H9 (cell line): ENCODE measurements around the gene PTGER2. TPM values are rescaled to one million over a fixed set of nuclear protein-coding genes. Genes with fewer than 3 reads are reported as not detected.

ENCODE experiments used
- DNase-seq: peaks from one replicate; pipeline ENCODE4 v3.0.0-alpha.2; 2017
- H2AFZ ChIP-seq: one replicate; pipeline ENCODE4 v1.6.1; 2013; ENCODE audit warnings: mild to moderate bottlenecking, low read length, control low read depth, moderate library complexity
- H2AK5ac ChIP-seq: 2 replicates; pipeline ENCODE4 v1.6.1; 2013; ENCODE audit warnings: low read length, control low read depth, mixed read lengths; ENCODE audit not compliant: insufficient read length
- H2BK120ac ChIP-seq: one replicate; pipeline ENCODE4 v1.6.1; 2013; ENCODE audit warnings: low read depth, mild to moderate bottlenecking, low read length, control low read depth, inconsistent platforms; ENCODE audit not compliant: poor library complexity, severe bottlenecking
- H2BK12ac ChIP-seq: 2 replicates; pipeline ENCODE4 v1.6.1; 2013; ENCODE audit warnings: low read length, control low read depth, mixed read lengths, low read depth; ENCODE audit not compliant: insufficient read length
- H2BK15ac ChIP-seq: 2 replicates; pipeline ENCODE4 v1.6.1; 2013; ENCODE audit warnings: low read depth, low read length, control low read depth
- H2BK20ac ChIP-seq: one replicate; pipeline ENCODE4 v1.6.1; 2013; ENCODE audit warnings: low read depth, mild to moderate bottlenecking, low read length, control low read depth, inconsistent platforms; ENCODE audit not compliant: poor library complexity, severe bottlenecking
- H2BK5ac ChIP-seq: 2 replicates; pipeline ENCODE4 v1.6.1; 2013; ENCODE audit warnings: low read length, control low read depth, mixed read lengths; ENCODE audit not compliant: insufficient read length
- H3K14ac ChIP-seq: 2 replicates; pipeline ENCODE4 v1.6.1; 2013; ENCODE audit warnings: low read length, control low read depth; ENCODE audit not compliant: insufficient read depth
- H3K18ac ChIP-seq: 2 replicates; pipeline ENCODE4 v1.6.1; 2013; ENCODE audit warnings: low read depth, mild to moderate bottlenecking, mixed read lengths, low read length, control low read depth; ENCODE audit not compliant: insufficient read length
- H3K23ac ChIP-seq: 2 replicates; pipeline ENCODE4 v1.6.1; 2013; ENCODE audit warnings: low read length, control low read depth, mixed read lengths, low read depth; ENCODE audit not compliant: insufficient read length
- H3K23me2 ChIP-seq: 2 replicates; pipeline ENCODE4 v1.6.1; 2013; ENCODE audit warnings: low read depth, mild to moderate bottlenecking, mixed read lengths, low read length, control low read depth; ENCODE audit not compliant: insufficient read length, poor library complexity, severe bottlenecking
- H3K27ac ChIP-seq: 2 replicates; pipeline ENCODE4 v1.5.1; 2013; ENCODE audit warnings: low read length, control low read depth, mixed read lengths, low read depth; ENCODE audit not compliant: insufficient read length
- H3K27me3 ChIP-seq: 2 replicates; pipeline ENCODE4 v1.6.1; 2013; ENCODE audit warnings: low read length, control low read depth, inconsistent platforms; ENCODE audit not compliant: insufficient read depth
- H3K4ac ChIP-seq: 2 replicates; pipeline ENCODE4 v1.6.1; 2013; ENCODE audit warnings: low read depth, mild to moderate bottlenecking, control low read depth, inconsistent platforms, low read length, moderate library complexity
- H3K4me1 ChIP-seq: 2 replicates; pipeline ENCODE4 v1.6.1; 2013; ENCODE audit warnings: low read length, control low read depth, inconsistent platforms; ENCODE audit not compliant: insufficient read depth
- H3K4me2 ChIP-seq: 2 replicates; pipeline ENCODE4 v1.6.1; 2013; ENCODE audit warnings: low read length, control low read depth, mixed read lengths; ENCODE audit not compliant: insufficient read length, insufficient read depth
- H3K56ac ChIP-seq: 2 replicates; pipeline ENCODE4 v1.6.1; 2013; ENCODE audit warnings: low read depth, mild to moderate bottlenecking, mixed read lengths, low read length, control low read depth; ENCODE audit not compliant: insufficient read length
- H3K79me1 ChIP-seq: 2 replicates; pipeline ENCODE4 v1.6.1; 2013; ENCODE audit warnings: low read depth, mild to moderate bottlenecking, moderate library complexity, low read length, control low read depth, inconsistent platforms; ENCODE audit not compliant: insufficient read depth, poor library complexity, severe bottlenecking
- H3K79me2 ChIP-seq: 2 replicates; pipeline ENCODE4 v1.6.1; 2013; ENCODE audit warnings: low read length, control low read depth, inconsistent platforms; ENCODE audit not compliant: insufficient read depth
- H3K9ac ChIP-seq: 2 replicates; pipeline ENCODE4 v1.6.1; 2013; ENCODE audit warnings: low read length, control low read depth, mixed read lengths; ENCODE audit not compliant: insufficient read length; ENCODE audit errors: extremely low read depth
- H3K9me3 ChIP-seq: one replicate; pipeline ENCODE4 v1.6.1; 2013; ENCODE audit warnings: low read depth, low read length, inconsistent platforms; ENCODE audit not compliant: control insufficient read depth
- H3T11ph ChIP-seq: one replicate; pipeline ENCODE4 v1.6.1; 2013; ENCODE audit warnings: mild to moderate bottlenecking, low read length, control low read depth, inconsistent platforms
- H4K20me1 ChIP-seq: one replicate; pipeline ENCODE4 v1.6.1; 2013; ENCODE audit not compliant: control insufficient read depth, insufficient read length, insufficient read depth
- H4K5ac ChIP-seq: 2 replicates; pipeline ENCODE4 v1.6.1; 2013; ENCODE audit warnings: low read depth, mild to moderate bottlenecking, mixed read lengths, low read length, control low read depth; ENCODE audit not compliant: insufficient read length
- H4K8ac ChIP-seq: replicated peaks from 2 replicates; pipeline ENCODE4 v1.6.1; 2013; ENCODE audit warnings: low read length, control low read depth, mixed read lengths, low read depth; ENCODE audit not compliant: insufficient read length
- H4K91ac ChIP-seq: 2 replicates; pipeline ENCODE4 v1.6.1; 2013; ENCODE audit warnings: low read depth, mild to moderate bottlenecking, moderate library complexity, mixed read lengths, low read length, control low read depth; ENCODE audit not compliant: insufficient read length
- H3K27ac Mint-ChIP-seq, 3 experiments: 2 replicates in 2 of 3; 3 replicates in 1 of 3; pipeline ENCODE4 v1.8.0; 2020 to 2021; ENCODE audit warnings: mixed read lengths in 3 of 3, mild to moderate bottlenecking in 1 of 3, moderate library complexity in 1 of 3
- H3K27me3 Mint-ChIP-seq: 2 replicates; pipeline ENCODE4 v1.8.0; 2021; ENCODE audit warnings: low read depth, mild to moderate bottlenecking, moderate library complexity, mixed read lengths
- H3K36me3 Mint-ChIP-seq, 3 experiments: 2 replicates in 2 of 3; 3 replicates in 1 of 3; pipeline ENCODE4 v1.8.0; 2020 to 2021; ENCODE audit warnings: low read depth in 3 of 3, mixed read lengths in 3 of 3; ENCODE audit not compliant: insufficient read depth in 1 of 3
- H3K4me1 Mint-ChIP-seq, 2 experiments: 2 replicates each; pipeline ENCODE4 v1.8.0; 2020; ENCODE audit warnings: mixed read lengths in 2 of 2
- H3K4me3 Mint-ChIP-seq, 2 experiments: 2 replicates in 1 of 2; 3 replicates in 1 of 2; pipeline ENCODE4 v1.8.0; 2020 to 2021; ENCODE audit warnings: mild to moderate bottlenecking in 2 of 2, mixed read lengths in 2 of 2, moderate library complexity in 1 of 2
- H3K9me3 Mint-ChIP-seq, 2 experiments: 2 replicates in 1 of 2; 3 replicates in 1 of 2; pipeline ENCODE4 v1.8.0; 2020; ENCODE audit warnings: mild to moderate bottlenecking in 2 of 2, mixed read lengths in 2 of 2, moderate library complexity in 1 of 2
- total RNA-seq: library from RNA; stranded (reverse); gene quantifications from 2 replicates; pipeline ENCODE4 v1.2.1, GENCODE V29; 2021
- TF ChIP-seq, protein P1 (sequence below): fragments of 200-600 bp; sonication (generic); conservative IDR thresholded peaks from 3 replicates; pipeline ENCODE4 v1.8.0; 2021; ENCODE audit warnings: antibody characterized with exemption, mild to moderate bottlenecking

PTGER2 gene
- total RNA-seq, 1 experiment from 2014 or later = 1.0 TPM

DNA sequence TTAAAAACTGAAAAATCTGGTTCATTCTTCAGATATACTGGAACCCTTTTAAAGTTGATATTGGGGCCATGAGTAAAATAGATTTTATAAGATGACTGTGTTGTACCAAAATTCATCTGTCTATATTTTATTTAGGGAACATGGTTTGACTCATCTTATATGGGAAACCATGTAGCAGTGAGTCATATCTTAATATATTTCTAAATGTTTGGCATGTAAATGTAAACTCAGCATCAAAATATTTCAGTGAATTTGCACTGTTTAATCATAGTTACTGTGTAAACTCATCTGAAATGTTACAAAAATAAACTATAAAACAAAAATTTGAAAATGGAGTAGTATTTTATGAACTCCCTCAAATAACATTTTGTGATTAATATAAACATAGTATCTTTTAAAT, 14.2 kb downstream of the PTGER2 start:
- Histone ChIP-seq H3K27ac (no peak overlapping the region), H3K9me3 (no peaks in the 10 kb centered on the region), H3K18ac (no peak overlapping the region), H3K14ac (no peak overlapping the region), H3K79me1 (no peaks in the 10 kb centered on the region), H4K5ac (no peak overlapping the region), H3K4me1 (no peaks in the 10 kb centered on the region), H2AFZ (no peak overlapping the region), H3K23ac (no peak overlapping the region), H3T11ph (no peak overlapping the region), H3K9ac (no peak overlapping the region), H3K23me2 (no peaks in the 10 kb centered on the region), H2BK120ac (no peak overlapping the region), H3K4ac (no peak overlapping the region), H4K8ac (no peak overlapping the region), H2BK20ac (no peak overlapping the region), H2BK5ac (no peak overlapping the region), H2BK12ac (no peak overlapping the region), H4K91ac (no peak overlapping the region), H2BK15ac (no peak overlapping the region), H4K20me1 (no peaks in the 10 kb centered on the region), H3K4me2 (no peak overlapping the region), H3K27me3 (no peaks in the 10 kb centered on the region), H3K79me2 (no peaks in the 10 kb centered on the region), H2AK5ac (no peak overlapping the region), H3K56ac (no peak overlapping the region)
- Mint-ChIP-seq H3K4me3 (no peak overlapping the region), H3K27ac (no peak overlapping the region), H3K27me3 (no peaks in the 10 kb centered on the region), H3K36me3 (peaks cover 0 to 3% (median 3%) of the 10 kb centered on the region in 3 experiments; a peak in 3 of 7 replicates), H3K4me1 (0 out of 4 replicates have a peak, but pooled peaks cover 0 to 3% of the 10 kb centered on the region in 2 experiments), H3K9me3 (peaks cover 5 to 6% of the 10 kb centered on the region in 2 experiments; a peak in 3 of 5 replicates)
- TF ChIP-seq, protein P1, sequence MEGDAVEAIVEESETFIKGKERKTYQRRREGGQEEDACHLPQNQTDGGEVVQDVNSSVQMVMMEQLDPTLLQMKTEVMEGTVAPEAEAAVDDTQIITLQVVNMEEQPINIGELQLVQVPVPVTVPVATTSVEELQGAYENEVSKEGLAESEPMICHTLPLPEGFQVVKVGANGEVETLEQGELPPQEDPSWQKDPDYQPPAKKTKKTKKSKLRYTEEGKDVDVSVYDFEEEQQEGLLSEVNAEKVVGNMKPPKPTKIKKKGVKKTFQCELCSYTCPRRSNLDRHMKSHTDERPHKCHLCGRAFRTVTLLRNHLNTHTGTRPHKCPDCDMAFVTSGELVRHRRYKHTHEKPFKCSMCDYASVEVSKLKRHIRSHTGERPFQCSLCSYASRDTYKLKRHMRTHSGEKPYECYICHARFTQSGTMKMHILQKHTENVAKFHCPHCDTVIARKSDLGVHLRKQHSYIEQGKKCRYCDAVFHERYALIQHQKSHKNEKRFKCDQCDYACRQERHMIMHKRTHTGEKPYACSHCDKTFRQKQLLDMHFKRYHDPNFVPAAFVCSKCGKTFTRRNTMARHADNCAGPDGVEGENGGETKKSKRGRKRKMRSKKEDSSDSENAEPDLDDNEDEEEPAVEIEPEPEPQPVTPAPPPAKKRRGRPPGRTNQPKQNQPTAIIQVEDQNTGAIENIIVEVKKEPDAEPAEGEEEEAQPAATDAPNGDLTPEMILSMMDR = no peak
- DNase-seq = no peak
